Measurements from ENCODE around the gene CASP4. TPM values are rescaled to one million over a fixed set of nuclear protein-coding genes. Genes with fewer than 3 reads are reported as not detected.
A peak's percentile ranks its signal among the peaks of the same experiment; 100 is the strongest.

CASP4 gene
- total and polyA plus RNA-seq, 4 donors: 63.0 to 188 (median 129) TPM

DNA sequence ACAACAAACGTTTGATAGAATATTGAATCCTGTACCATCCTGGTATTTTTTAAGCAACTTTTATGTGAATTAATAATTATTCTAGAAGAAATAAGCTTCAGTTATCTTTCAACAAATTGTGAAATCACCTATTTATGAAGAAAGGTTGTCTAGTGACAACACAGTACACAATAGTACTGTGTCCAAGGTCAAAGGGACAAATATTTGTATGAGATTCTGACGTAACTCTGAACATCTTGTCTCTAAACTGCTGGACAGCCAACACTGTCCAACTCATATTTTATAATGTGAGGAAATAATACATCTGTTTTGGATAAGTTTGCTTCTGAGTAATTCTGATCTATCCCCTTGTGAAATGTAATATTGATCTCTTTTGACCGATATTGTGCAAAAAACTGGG is 35.6 kb upstream of the CASP4 start:
- Histone ChIP-seq H3K36me3 (ENCODE audit: control insufficient read depth in 4 of 4, insufficient read depth in 4 of 4, low read length in 4 of 4) (no peaks in the 10 kb centered on the region), H3K9ac (ENCODE audit: insufficient read depth in 1 of 2, low read length in 2 of 2) (no peak overlapping the region), H3K9me3 (ENCODE audit: control insufficient read depth in 4 of 4, insufficient read depth in 3 of 4, low read length in 3 of 4) (no peaks in the 10 kb centered on the region), H3K27me3 (ENCODE audit: control insufficient read depth in 3 of 3, insufficient read depth in 3 of 3, low read length in 2 of 3) (no peaks in the 10 kb centered on the region), H3K4me3 (no peak overlapping the region), H3K27ac (ENCODE audit: low read depth in 1 of 2, low read length in 1 of 2) (no peak overlapping the region), H3K4me1 (ENCODE audit: control insufficient read depth in 5 of 5, insufficient read depth in 5 of 5, low read length in 5 of 5) (peaks cover 0 to 2% (median 0%) of the 10 kb centered on the region in 5 donors)
- WGBS, 2 donors: 59 to 86% methylated on average over 3 of the region's 3 CpGs
- TF ChIP-seq, protein P1, sequence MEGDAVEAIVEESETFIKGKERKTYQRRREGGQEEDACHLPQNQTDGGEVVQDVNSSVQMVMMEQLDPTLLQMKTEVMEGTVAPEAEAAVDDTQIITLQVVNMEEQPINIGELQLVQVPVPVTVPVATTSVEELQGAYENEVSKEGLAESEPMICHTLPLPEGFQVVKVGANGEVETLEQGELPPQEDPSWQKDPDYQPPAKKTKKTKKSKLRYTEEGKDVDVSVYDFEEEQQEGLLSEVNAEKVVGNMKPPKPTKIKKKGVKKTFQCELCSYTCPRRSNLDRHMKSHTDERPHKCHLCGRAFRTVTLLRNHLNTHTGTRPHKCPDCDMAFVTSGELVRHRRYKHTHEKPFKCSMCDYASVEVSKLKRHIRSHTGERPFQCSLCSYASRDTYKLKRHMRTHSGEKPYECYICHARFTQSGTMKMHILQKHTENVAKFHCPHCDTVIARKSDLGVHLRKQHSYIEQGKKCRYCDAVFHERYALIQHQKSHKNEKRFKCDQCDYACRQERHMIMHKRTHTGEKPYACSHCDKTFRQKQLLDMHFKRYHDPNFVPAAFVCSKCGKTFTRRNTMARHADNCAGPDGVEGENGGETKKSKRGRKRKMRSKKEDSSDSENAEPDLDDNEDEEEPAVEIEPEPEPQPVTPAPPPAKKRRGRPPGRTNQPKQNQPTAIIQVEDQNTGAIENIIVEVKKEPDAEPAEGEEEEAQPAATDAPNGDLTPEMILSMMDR (IDR thresholded peaks at IDR 0.05; ENCODE audit: control extremely low read depth, extremely low read depth): no peak
- ATAC-seq (ENCODE audit: insufficient read depth, low FRiP score) (no peak), DNase-seq (no peak)

DNA sequence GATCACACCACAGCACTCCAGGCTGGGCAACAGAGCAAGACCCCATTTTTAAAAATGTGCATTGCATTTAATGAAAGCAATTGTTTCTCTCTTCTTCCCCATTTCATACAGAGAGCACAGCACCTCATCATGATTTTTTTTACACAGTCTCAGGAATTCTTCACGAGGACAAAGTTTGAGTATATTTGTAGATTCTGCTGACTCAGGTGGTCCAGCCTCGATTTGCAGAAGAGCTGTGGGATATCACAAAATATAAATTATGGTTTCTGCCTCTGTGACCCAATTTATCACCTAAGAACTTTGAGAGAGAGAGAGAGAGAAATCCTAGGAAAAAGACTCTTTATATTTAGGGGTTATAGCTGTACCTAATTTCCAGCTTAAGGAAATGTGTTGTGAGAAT is 34.8 kb upstream of the CASP4 start:
- Histone ChIP-seq H3K9me3 (ENCODE audit: control insufficient read depth in 4 of 4, insufficient read depth in 3 of 4, low read length in 3 of 4) (no peaks in the 10 kb centered on the region), H3K4me3 (no peak overlapping the region), H3K27me3 (ENCODE audit: control insufficient read depth in 3 of 3, insufficient read depth in 3 of 3, low read length in 2 of 3) (no peaks in the 10 kb centered on the region), H3K36me3 (ENCODE audit: control insufficient read depth in 4 of 4, insufficient read depth in 4 of 4, low read length in 4 of 4) (no peaks in the 10 kb centered on the region), H3K4me1 (ENCODE audit: control insufficient read depth in 5 of 5, insufficient read depth in 5 of 5, low read length in 5 of 5) (peaks cover 0 to 2% (median 0%) of the 10 kb centered on the region in 5 donors), H3K9ac (ENCODE audit: insufficient read depth in 1 of 2, low read length in 2 of 2) (no peak overlapping the region), H3K27ac (ENCODE audit: low read depth in 1 of 2, low read length in 1 of 2) (no peak overlapping the region)
- WGBS, 2 donors: 79 to 85% methylated on average over 2 of the region's 2 CpGs
- TF ChIP-seq, protein P1 (IDR thresholded peaks at IDR 0.05; ENCODE audit: control extremely low read depth, extremely low read depth): no peak
- ATAC-seq (ENCODE audit: insufficient read depth, low FRiP score) (no peak), DNase-seq (no peak)

DNA sequence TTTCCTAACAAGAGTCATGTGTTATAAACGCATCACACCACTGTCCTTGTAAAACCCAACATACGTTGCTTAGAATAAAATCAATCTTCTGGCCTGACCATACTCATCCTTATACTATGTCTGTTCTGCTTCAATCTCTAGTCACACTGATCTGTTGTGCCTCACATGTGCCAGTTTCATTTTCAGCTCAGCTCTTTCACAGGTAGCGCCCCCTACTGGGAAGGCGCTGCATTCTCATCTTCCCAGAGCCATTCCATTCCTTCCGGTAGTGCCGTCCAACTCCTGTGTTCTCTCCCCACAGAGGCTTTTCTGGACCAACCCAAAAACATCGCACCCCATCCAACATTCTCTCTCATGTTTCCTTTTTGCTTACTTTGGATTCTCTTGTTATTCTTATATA is 32.4 kb upstream of the CASP4 start:
- no peak overlapping the region for H3K9ac ChIP-seq (ENCODE audit: insufficient read depth in 1 of 2, low read length in 2 of 2)
- H3K4me1 ChIP-seq (ENCODE audit: control insufficient read depth in 5 of 5, insufficient read depth in 5 of 5, low read length in 5 of 5): peaks cover 0 to 2% (median 0%) of the 10 kb centered on the region in 5 donors
- no peaks in the 10 kb centered on the region for H3K36me3 ChIP-seq (ENCODE audit: control insufficient read depth in 4 of 4, insufficient read depth in 4 of 4, low read length in 4 of 4)
- 86 to 92% methylated on average over 7 of the region's 7 CpGs for WGBS, 2 donors
- H3K27me3 ChIP-seq (ENCODE audit: control insufficient read depth in 3 of 3, insufficient read depth in 3 of 3, low read length in 2 of 3): no peaks in the 10 kb centered on the region
- H3K4me3 ChIP-seq: no peak overlapping the region
- DNase-seq: no peak
- no peaks in the 10 kb centered on the region for H3K9me3 ChIP-seq (ENCODE audit: control insufficient read depth in 4 of 4, insufficient read depth in 3 of 4, low read length in 3 of 4)
- no peak overlapping the region for H3K27ac ChIP-seq (ENCODE audit: low read depth in 1 of 2, low read length in 1 of 2)
- peak; percentile 19 for ATAC-seq (ENCODE audit: insufficient read depth, low FRiP score)
- TF ChIP-seq, protein P1 (IDR thresholded peaks at IDR 0.05; ENCODE audit: control extremely low read depth, extremely low read depth): peak; percentile 63

DNA sequence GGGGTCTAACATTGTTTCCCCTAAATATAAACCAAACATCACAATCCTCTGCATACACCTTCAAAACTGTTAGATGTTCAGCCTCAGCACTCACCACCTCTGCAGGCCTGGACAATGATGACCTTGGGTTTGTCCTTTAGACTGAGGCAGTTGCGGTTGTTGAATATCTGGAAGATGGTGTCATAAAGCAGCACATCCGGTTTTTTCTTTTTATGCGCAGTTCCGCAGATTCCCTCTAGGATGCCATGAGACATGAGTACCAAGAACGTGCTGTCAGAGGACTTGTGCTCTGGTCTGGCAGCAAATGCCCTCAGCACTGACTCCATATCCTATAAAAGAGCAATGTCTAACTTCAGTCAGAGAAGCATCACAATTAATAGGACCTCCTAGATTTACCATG is 31.8 kb upstream of the CASP4 start:
- no peak for DNase-seq

More for the DNA sequence above, 31.8 kb upstream of the CASP4 start:
- Histone ChIP-seq H3K4me3 (no peak overlapping the region), H3K9ac (ENCODE audit: insufficient read depth in 1 of 2, low read length in 2 of 2) (no peak overlapping the region), H3K36me3 (ENCODE audit: control insufficient read depth in 4 of 4, insufficient read depth in 4 of 4, low read length in 4 of 4) (no peaks in the 10 kb centered on the region), H3K27ac (ENCODE audit: low read depth in 1 of 2, low read length in 1 of 2) (no peak overlapping the region), H3K9me3 (ENCODE audit: control insufficient read depth in 4 of 4, insufficient read depth in 3 of 4, low read length in 3 of 4) (no peaks in the 10 kb centered on the region), H3K27me3 (ENCODE audit: control insufficient read depth in 3 of 3, insufficient read depth in 3 of 3, low read length in 2 of 3) (no peaks in the 10 kb centered on the region), H3K4me1 (ENCODE audit: control insufficient read depth in 5 of 5, insufficient read depth in 5 of 5, low read length in 5 of 5) (no peaks in the 10 kb centered on the region)
- TF ChIP-seq, protein P1 (IDR thresholded peaks at IDR 0.05; ENCODE audit: control extremely low read depth, extremely low read depth): no peak
- 90 to 93% methylated on average over 5 of the region's 5 CpGs for WGBS, 2 donors
- no peak for ATAC-seq (ENCODE audit: insufficient read depth, low FRiP score)

All from lung (tissue), 12 donors.